HepG2 (cell line): ENCODE measurements around the gene PDZD7. TPM values are rescaled to one million over a fixed set of nuclear protein-coding genes. Genes with fewer than 3 reads are reported as not detected.
A peak's percentile ranks its signal among the peaks of the same experiment; 100 is the strongest.

Experiments
- ATAC-seq: fragments of 200-7000 bp; cut with Tn5 transposase; 3 replicates; pipeline ENCODE4 v1.9.1; 2020; ENCODE audit warnings: mild to moderate bottlenecking, moderate library complexity
- BruUV-seq: library from RNA; stranded (reverse); fragments of 400-500 nt; replicated peaks from 2 replicates; lab custom pipeline; 2021; lab: Mats Ljungman, UMichigan
- CTCF ChIA-PET: fragments of 300-600 bp; formaldehyde crosslinking; extraction: SDS; loops from one replicate; lab custom pipeline; 2021; ENCODE audit warnings: low total read pairs, inconsistent platforms, low intra/inter-chr PET ratio; lab: Yijun Ruan, JAX
- POLR2A ChIA-PET: fragments of 350-600 bp; sonication (Branson Sonifier 250); formaldehyde crosslinking; loops from one replicate; lab custom pipeline; 2020; ENCODE audit warnings: antibody characterized with exemption, inconsistent platforms; lab: Yijun Ruan, JAX
- DNase-seq: peaks from one replicate; pipeline ENCODE4 v3.0.0-alpha.2; 2015; ENCODE audit warnings: low spot score
- FAIRE-seq: peaks from 3 replicates; lab custom pipeline; 2011; peaks lifted over from hg19 to GRCh38; lab: Jason Lieb, UNC
- H2AFZ ChIP-seq: one replicate; pipeline ENCODE4 v1.6.1; 2011; ENCODE audit warnings: low read length, inconsistent platforms
- H3K27ac ChIP-seq: fragments of 300-600 bp; 3 replicates; pipeline ENCODE4 v1.8.0; 2011; ENCODE audit warnings: mixed run types, mild to moderate bottlenecking, mixed read lengths, low read length, inconsistent platforms; ENCODE audit not compliant: insufficient read depth; ENCODE audit errors: extremely low read length
- H3K27me3 ChIP-seq, 2 experiments: fragments of 200-600 bp in 1 of 2; 2 replicates in 1 of 2; 3 replicates in 1 of 2; pipeline versions ENCODE4 v1.6.0 to v1.8.0; 2011; ENCODE audit warnings: low read length in 2 of 2, mild to moderate bottlenecking in 2 of 2, moderate library complexity in 2 of 2, inconsistent platforms in 1 of 2; ENCODE audit not compliant: insufficient read depth in 2 of 2, control insufficient read depth in 1 of 2
- H3K36me3 ChIP-seq, 2 experiments: fragments of 200-600 bp in 1 of 2; replicated peaks in 1 of 2; 2 replicates in 1 of 2; 3 replicates in 1 of 2; pipeline versions ENCODE4 v1.5.1 to v1.8.0; 2011; ENCODE audit warnings: low read length in 2 of 2, inconsistent platforms in 1 of 2; ENCODE audit not compliant: insufficient read depth in 2 of 2, control insufficient read depth in 1 of 2
- H3K4me1 ChIP-seq: 2 replicates; pipeline ENCODE4 v1.5.1; 2012; ENCODE audit warnings: low read length, inconsistent platforms; ENCODE audit not compliant: insufficient read depth
- H3K4me2 ChIP-seq: 2 replicates; pipeline ENCODE4 v1.6.0; 2011; ENCODE audit warnings: low read depth, low read length, inconsistent platforms
- H3K4me3 ChIP-seq, 3 experiments: fragments of 200-600 bp in 1 of 3; sonication (generic), shearing (Covaris generic) in 1 of 3; replicated peaks in 1 of 3; 2 replicates each; pipeline ENCODE4 v1.5.1; 2011 to 2016; ENCODE audit warnings: low read length in 3 of 3, inconsistent platforms in 2 of 3, low read depth in 2 of 3, mild to moderate bottlenecking in 2 of 3, control low read depth in 1 of 3, mixed read lengths in 1 of 3; ENCODE audit not compliant: insufficient read depth in 1 of 3
- H3K79me2 ChIP-seq: one replicate; pipeline ENCODE4 v1.6.1; 2011; ENCODE audit warnings: low read length, inconsistent platforms; ENCODE audit not compliant: insufficient read depth
- H3K9ac ChIP-seq: 2 replicates; pipeline ENCODE4 v1.6.0; 2011; ENCODE audit warnings: mild to moderate bottlenecking, low read depth, low read length, inconsistent platforms; ENCODE audit not compliant: insufficient read depth
- H3K9me3 ChIP-seq: 2 replicates; pipeline ENCODE4 v1.5.1; 2012; ENCODE audit warnings: mild to moderate bottlenecking, low read length
- H4K20me1 ChIP-seq: 2 replicates; pipeline ENCODE4 v1.6.0; 2011; ENCODE audit warnings: inconsistent platforms, mild to moderate bottlenecking, low read length, moderate library complexity; ENCODE audit not compliant: insufficient read depth
- CHD4 ChIP-seq: fragments of 200-600 bp; sonication (generic); IDR thresholded peaks from 2 replicates; pipeline ENCODE4 v1.7.0; 2017; ENCODE audit warnings: mild to moderate bottlenecking, low read length, borderline replicate concordance
- ELF4 ChIP-seq: sonication (generic); formaldehyde crosslinking; IDR thresholded peaks from 2 replicates; pipeline ENCODE4 v1.5.0; 2020; ENCODE audit warnings: missing genetic modification reagents, mild to moderate bottlenecking, moderate library complexity, borderline replicate concordance
- FUBP1 ChIP-seq: sonication (generic); formaldehyde crosslinking; IDR thresholded peaks from 2 replicates; pipeline ENCODE4 v1.5.1; 2020; ENCODE audit warnings: missing genetic modification reagents, mild to moderate bottlenecking, borderline replicate concordance
- GATA4 ChIP-seq: sonication (generic); IDR thresholded peaks from 2 replicates; pipeline ENCODE4 v1.6.1; 2016; ENCODE audit warnings: antibody characterized with exemption, low read depth, borderline replicate concordance
- GPBP1L1 ChIP-seq: sonication (generic); formaldehyde crosslinking; IDR thresholded peaks from 2 replicates; pipeline ENCODE4 v1.5.0; 2020; ENCODE audit warnings: mild to moderate bottlenecking, missing genetic modification reagents
- NFYC ChIP-seq: IDR thresholded peaks from 2 replicates; pipeline ENCODE4 v1.6.1; 2016; ENCODE audit warnings: missing genetic modification reagents, missing compliant biosample characterization
- PATZ1 ChIP-seq: sonication (generic); formaldehyde crosslinking; IDR thresholded peaks from 2 replicates; pipeline ENCODE4 v1.4.0; 2020; ENCODE audit warnings: missing genetic modification reagents
- RAD51 ChIP-seq: fragments of 450-650 bp; IDR thresholded peaks from 2 replicates; pipeline ENCODE4 v1.6.1; 2016; ENCODE audit warnings: borderline replicate concordance
- SAFB2 ChIP-seq: sonication (generic); formaldehyde crosslinking; IDR thresholded peaks from 2 replicates; pipeline ENCODE4 v1.5.1; 2020; ENCODE audit warnings: missing genetic modification reagents, low read depth, mild to moderate bottlenecking, borderline replicate concordance
- TEAD2 ChIP-seq: sonication (generic); formaldehyde crosslinking; IDR thresholded peaks from 2 replicates; pipeline ENCODE4 v1.9.0; 2021; ENCODE audit warnings: missing genetic modification reagents
- TOE1 ChIP-seq: sonication (generic); formaldehyde crosslinking; IDR thresholded peaks from 2 replicates; pipeline ENCODE4 v1.4.0; 2020; ENCODE audit warnings: mild to moderate bottlenecking, missing genetic modification reagents
- TOPORS ChIP-seq: sonication (generic); formaldehyde crosslinking; IDR thresholded peaks from 2 replicates; pipeline ENCODE4 v1.8.0; 2023; ENCODE audit warnings: mild to moderate bottlenecking, missing genetic modification reagents
- YEATS2 ChIP-seq: sonication (generic); formaldehyde crosslinking; IDR thresholded peaks from 2 replicates; pipeline ENCODE4 v1.4.0; 2020; ENCODE audit warnings: missing genetic modification reagents, borderline replicate concordance
- ZIK1 ChIP-seq: sonication (generic); formaldehyde crosslinking; IDR thresholded peaks from 2 replicates; pipeline ENCODE4 v1.5.0; 2020; ENCODE audit warnings: mild to moderate bottlenecking, low read depth, missing genetic modification reagents, borderline replicate concordance
- ZNF160 ChIP-seq: sonication (generic); formaldehyde crosslinking; IDR thresholded peaks from 2 replicates; pipeline ENCODE4 v1.8.0; 2022; ENCODE audit warnings: mild to moderate bottlenecking, inconsistent platforms, missing genetic modification reagents
- ZNF230 ChIP-seq: sonication (generic); formaldehyde crosslinking; IDR thresholded peaks from 2 replicates; pipeline ENCODE4 v1.4.0; 2020; ENCODE audit warnings: mild to moderate bottlenecking, missing genetic modification reagents
- ZNF468 ChIP-seq: sonication (generic); formaldehyde crosslinking; IDR thresholded peaks from 2 replicates; pipeline ENCODE4 v1.8.0; 2022; ENCODE audit warnings: mild to moderate bottlenecking, moderate library complexity, missing genetic modification reagents
- ZNF510 ChIP-seq: sonication (generic); formaldehyde crosslinking; IDR thresholded peaks from 2 replicates; pipeline ENCODE4 v1.4.0; 2020; ENCODE audit warnings: low read depth, mild to moderate bottlenecking, missing genetic modification reagents
- ZSCAN21 ChIP-seq: sonication (generic); formaldehyde crosslinking; IDR thresholded peaks from 2 replicates; pipeline ENCODE4 v1.8.0; 2022; ENCODE audit warnings: mild to moderate bottlenecking, missing genetic modification reagents, moderate library complexity, borderline replicate concordance
- WGBS: methylation state at CpG from one replicate; pipeline ENCODE4 v1.1.6; 2017; ENCODE audit warnings: low lambda C conversion rate; 5-methylcytosine and 5-hydroxymethylcytosine counted together
- in situ Hi-C: cut with HindIII; loops from 2 replicates; pipeline ENCODE4 v1.10.0; 2017; ENCODE audit warnings: low pct_unique_long_range_greater_than_20kb; ENCODE audit not compliant: extremely low pct_ligation_motif_present
- intact Hi-C: fragments of 100-400 bp; cut with micrococcal nuclease; formaldehyde crosslinking; loops from one replicate; pipeline ENCODE4 v1.10.0; 2022; ENCODE audit not compliant: unreplicated experiment
- polyA plus RNA-seq, 8 experiments: library from polyadenylated mRNA; depleted of rRNA in 3 of 8; stranded (reverse) in 7 of 8; unstranded in 1 of 8; fragments of >200 nt; fragmentation: Illumina TruSeq in 4 of 8; extraction: Trizol in 4 of 8; gene quantifications; 2 replicates each; pipeline versions ENCODE4 v1.2.1 to v1.2.3, GENCODE V29; 2011 to 2016; ENCODE audit warnings: low read depth in 4 of 8, missing spikeins in 1 of 8, mixed read lengths in 1 of 8; ENCODE audit not compliant: insufficient read depth in 1 of 8
- total RNA-seq, 5 experiments: library from RNA; depleted of rRNA; stranded (reverse); fragments of >200 nt; fragmentation: Illumina TruSeq; extraction: Trizol; gene quantifications; 2 replicates each; pipeline ENCODE4 v1.2.3, GENCODE V29; 2016; ENCODE audit warnings: low read depth in 1 of 5

The PDZD7 gene
- total and polyA plus RNA-seq, 2 of the 13 experiments (the other 11 are each of a cell fraction or from before 2014, with no cell fraction given): 0.58 to 0.73 TPM

- ChIA-PET POLR2A (interaction anchor here (0.6 to 23.0 kb wide), 12 partner anchors 10 to 115 kb away, joined by 3 to 277 read pairs (median 8); partner anchors contain the start of genes MRPL43, PDZD7, SEMA4G and SFXN3), CTCF (interaction anchor here (0.6 to 8.5 kb wide), 3 partner anchors 16 to 56 kb away, joined by 3 to 240 read pairs (median 4); no protein-coding TSS in a partner anchor)
- FAIRE-seq (no peak), ATAC-seq (peak; percentile 50), DNase-seq (no peak)
- no peak overlapping the region for H2AFZ ChIP-seq
- H3K4me2 ChIP-seq: peak overlapping the region; percentile 98
- peaks cover 27% of the 10 kb centered on the region for H3K4me1 ChIP-seq
- peak overlapping the region; percentile 89 for H3K27ac ChIP-seq
- H3K36me3 ChIP-seq: peaks cover 8 to 9% of the 10 kb centered on the region in 2 experiments
- H3K9ac ChIP-seq: peak overlapping the region; percentile 95
- no peaks in the 10 kb centered on the region; a peak in 1 of 5 replicates for H3K27me3 ChIP-seq
- in situ Hi-C loops: no loop called here
- peaks cover 26% of the 10 kb centered on the region for H3K79me2 ChIP-seq
- 23% methylated on average over 7 of the region's 46 CpGs for WGBS
- no TSS peak for BruUV-seq
- H4K20me1 ChIP-seq: no peaks in the 10 kb centered on the region
- H3K4me3 ChIP-seq: peak overlapping the region; percentile 71 to 99 (median 91)
- intact Hi-C loops: no loop called here
- no peaks in the 10 kb centered on the region for H3K9me3 ChIP-seq
- TF ChIP-seq CHD4: no peak
- TF ChIP-seq YEATS2: no peak
- TF ChIP-seq FUBP1 (CRISPR knock-in tag): no peak
- no peak for TF ChIP-seq TOPORS (CRISPR knock-in tag)
- no peak for TF ChIP-seq GPBP1L1 (CRISPR knock-in tag)
- no peak for TF ChIP-seq TOE1 (CRISPR knock-in tag)
- 0 out of 2 replicates have a peak, but pooled peaks have one; percentile 49 for TF ChIP-seq ZNF160 (CRISPR knock-in tag)
- TF ChIP-seq ZSCAN21 (CRISPR knock-in tag): peak; percentile 63; the same call in 1 of the 2 replicates
- TF ChIP-seq GATA4: 0 out of 2 replicates have a peak, but pooled peaks have one; percentile 24
- TF ChIP-seq ZNF468 (CRISPR knock-in tag): 0 out of 2 replicates have a peak, but pooled peaks have one; percentile 59
- peak; percentile 17 for TF ChIP-seq ZNF510 (CRISPR knock-in tag)
- no peak for TF ChIP-seq ZNF230
- peak; percentile 69; the same call in 1 of the 2 replicates for TF ChIP-seq RAD51
- TF ChIP-seq ZIK1 (CRISPR knock-in tag): 0 out of 2 replicates have a peak, but pooled peaks have one; percentile 13
- TF ChIP-seq ELF4 (CRISPR knock-in tag): 0 out of 2 replicates have a peak, but pooled peaks have one; percentile 43
- TF ChIP-seq TEAD2 (CRISPR knock-in tag): no peak
- TF ChIP-seq NFYC (CRISPR knock-in tag): no peak
- peak; percentile 58 for TF ChIP-seq PATZ1 (CRISPR knock-in tag)
- TF ChIP-seq SAFB2 (CRISPR knock-in tag): no peak; the same call in 1 of the 2 replicates
These were observed 34.1 kb downstream of the PDZD7 start for GRCh38 chr10:100996678-100997359.
